Activated CD8-positive, alpha-beta T cell treated with anti-CD3 and anti-CD28 coated beads for 36 hours (primary cell): ENCODE measurements around the gene HDGFL3. TPM values are rescaled to one million over a fixed set of nuclear protein-coding genes. Genes with fewer than 3 reads are reported as not detected.

Experiments used
- ATAC-seq: fragments of 200-7000 bp; cut with Tn5 transposase; one replicate; pipeline ENCODE4 v1.10.0; 2021; ENCODE audit warnings: mild to moderate bottlenecking, moderate library complexity
- CTCF ChIA-PET: fragments of 350-600 bp; sonication (Branson Sonifier 250); formaldehyde crosslinking; loops from one replicate; lab custom pipeline; 2021; ENCODE audit warnings: antibody characterized with exemption; lab: Charles Lee
- POLR2A ChIA-PET: fragments of 350-600 bp; sonication (Branson Sonifier 250); formaldehyde crosslinking; loops from one replicate; lab custom pipeline; 2021; ENCODE audit warnings: antibody characterized with exemption; lab: Charles Lee
- DNase-seq: peaks from one replicate; pipeline ENCODE4 v3.0.0-alpha.2; 2020
- H3K27ac Mint-ChIP-seq: one replicate; pipeline ENCODE4 v1.8.0; 2021; ENCODE audit warnings: mild to moderate bottlenecking, mixed read lengths
- H3K27me3 Mint-ChIP-seq: one replicate; pipeline ENCODE4 v1.8.0; 2021; ENCODE audit warnings: mixed read lengths
- H3K36me3 Mint-ChIP-seq: one replicate; pipeline ENCODE4 v1.8.0; 2021; ENCODE audit warnings: low read depth, mixed read lengths
- H3K4me1 Mint-ChIP-seq: one replicate; pipeline ENCODE4 v1.8.0; 2021; ENCODE audit warnings: low read depth, mixed read lengths
- H3K4me3 Mint-ChIP-seq: one replicate; pipeline ENCODE4 v1.8.0; 2021; ENCODE audit warnings: mild to moderate bottlenecking, moderate library complexity, mixed read lengths
- H3K9me3 Mint-ChIP-seq: one replicate; pipeline ENCODE4 v1.8.0; 2021; ENCODE audit warnings: mixed read lengths
- CTCF ChIP-seq: fragments of 200-600 bp; IDR thresholded peaks from one replicate; pipeline ENCODE4 v1.8.0; 2022; ENCODE audit warnings: antibody characterized with exemption, mild to moderate bottlenecking
- intact Hi-C: fragments of 100-400 bp; cut with micrococcal nuclease; formaldehyde crosslinking; loops from one replicate; pipeline ENCODE4 v1.10.0; 2022
- total RNA-seq, 2 experiments: library from RNA; stranded (reverse); gene quantifications; one replicate each; pipeline ENCODE4 v1.2.3, GENCODE V29; 2021

Gene HDGFL3
- 10 to 100 TPM; 31.1 to 32.2 TPM for total RNA-seq

- peaks cover 12% of the 10 kb centered on the region for H3K4me1 Mint-ChIP-seq
- CTCF ChIA-PET = interaction anchor here (0.7 to 2.6 kb wide), 7 partner anchors 8 to 245 kb away, joined by 3 to 7 read pairs (median 3); partner anchors contain the start of gene C15orf40
- no peaks in the 10 kb centered on the region for H3K9me3 Mint-ChIP-seq
- no peak for TF ChIP-seq CTCF
- DNase-seq (peak; percentile 76), ATAC-seq (peak; percentile 82)
- peaks cover 21% of the 10 kb centered on the region for H3K27me3 Mint-ChIP-seq
- peaks cover 2% of the 10 kb centered on the region for H3K36me3 Mint-ChIP-seq
- peak within 1 kb of the TSS; percentile 90 for H3K4me3 Mint-ChIP-seq
- POLR2A ChIA-PET = interaction anchor here (0.7 to 1.5 kb wide), 4 partner anchors 8 to 143 kb away, joined by 3 to 6 read pairs (median 3); no protein-coding TSS in a partner anchor
- intact Hi-C loops = loop anchor here (5.0 kb wide), 1 partner anchor 196 kb away; the partner anchor contains the start of gene C15orf40
- peak within 1 kb of the TSS; percentile 94 for H3K27ac Mint-ChIP-seq
Measured at GRCh38 chr15:83207660-83208366, at the start of gene HDGFL3. Gene HDGFL3, minus strand, starts transcription at chr15:83207823. Its CDS starts 409 bp downstream, at chr15:83207414.

- CTCF ChIA-PET = interaction anchor here (1.8 kb wide), 1 partner anchor 130 kb away, joined by 5 read pairs; no protein-coding TSS in a partner anchor
Measured at GRCh38 chr15:83250781-83251180, 43.2 kb upstream of the HDGFL3 start.

GRCh38 chr15:83249030-83249343, 41.4 kb upstream of the HDGFL3 start:
- Mint-ChIP-seq H3K27me3 (peaks cover 38% of the 10 kb centered on the region), H3K27ac (no peak overlapping the region), H3K4me1 (no peaks in the 10 kb centered on the region), H3K36me3 (no peaks in the 10 kb centered on the region), H3K9me3 (no peaks in the 10 kb centered on the region), H3K4me3 (no peak overlapping the region)
- CTCF ChIA-PET = interaction anchor here (0.7 to 3.6 kb wide), 34 partner anchors 10 to 423 kb away, joined by 3 to 36 read pairs (median 4); no protein-coding TSS in a partner anchor
- no peak for ATAC-seq
- DNase-seq = no peak
- intact Hi-C loops = loop anchor here (5.0 kb wide), 1 partner anchor 133 kb away; no protein-coding TSS in a partner anchor
- POLR2A ChIA-PET = no interaction called here
- no peak for TF ChIP-seq CTCF

More at GRCh38 chr15:83250781-83251180, 43.2 kb upstream of the HDGFL3 start:
- no peak for TF ChIP-seq CTCF
- DNase-seq (no peak), ATAC-seq (no peak)
- H3K36me3 Mint-ChIP-seq = no peaks in the 10 kb centered on the region
- POLR2A ChIA-PET = no interaction called here
- no peak overlapping the region for H3K4me3 Mint-ChIP-seq
- intact Hi-C loops = loop anchor here (10.0 kb wide), 1 partner anchor 304 kb away; no protein-coding TSS in a partner anchor
- no peak overlapping the region for H3K27ac Mint-ChIP-seq
- H3K4me1 Mint-ChIP-seq = no peaks in the 10 kb centered on the region
- H3K27me3 Mint-ChIP-seq = peaks cover 43% of the 10 kb centered on the region
- no peaks in the 10 kb centered on the region for H3K9me3 Mint-ChIP-seq

- TF ChIP-seq CTCF = peak; percentile 99
- CTCF ChIA-PET = interaction anchor here (0.7 to 3.6 kb wide), 43 partner anchors 9 to 423 kb away, joined by 3 to 36 read pairs (median 4); partner anchors contain the start of gene C15orf40
- POLR2A ChIA-PET = no interaction called here
- H3K36me3 Mint-ChIP-seq = no peaks in the 10 kb centered on the region
- peaks cover 37% of the 10 kb centered on the region for H3K27me3 Mint-ChIP-seq
- ATAC-seq (peak; percentile 39), DNase-seq (peak; percentile 34)
- intact Hi-C loops = loop anchor here (1.0 to 5.0 kb wide), 2 partner anchors 134 to 188 kb away; no protein-coding TSS in a partner anchor
- no peaks in the 10 kb centered on the region for H3K9me3 Mint-ChIP-seq
- no peaks in the 10 kb centered on the region for H3K4me1 Mint-ChIP-seq
- no peak overlapping the region for H3K27ac Mint-ChIP-seq
- H3K4me3 Mint-ChIP-seq = no peak overlapping the region
Measured at GRCh38 chr15:83248151-83249029, 40.8 kb upstream of the HDGFL3 start.
